EL (cell line): ENCODE data around the gene GGNBP2.
A peak's percentile ranks its signal among the peaks of the same experiment; 100 is the strongest.

Source experiments
- DNase-seq: peaks from one replicate; pipeline ENCODE4 v3.0.0-alpha.2; 2016

Gene GGNBP2

GRCh38 chr17:36523113-36523512 lies 21.6 kb upstream of the GGNBP2 start:
- no peak for DNase-seq

- peak; percentile 25 for DNase-seq
These were observed 20.3 kb upstream of the GGNBP2 start for GRCh38 chr17:36524428-36524876.

GRCh38 chr17:36525113-36525512 lies 19.6 kb upstream of the GGNBP2 start:
- peak; percentile 33 for DNase-seq

- DNase-seq = no peak
These were observed 18.8 kb upstream of the GGNBP2 start for GRCh38 chr17:36525888-36526287.

GRCh38 chr17:36527621-36528250 lies 17.0 kb upstream of the GGNBP2 start:
- DNase-seq = no peak

- peak; percentile 78 for DNase-seq
These were observed 15.6 kb upstream of the GGNBP2 start for GRCh38 chr17:36529121-36529520.

- no peak for DNase-seq
These were observed 12.2 kb upstream of the GGNBP2 start for GRCh38 chr17:36532435-36532975.

GRCh38 chr17:36533935-36534839 lies 10.5 kb upstream of the GGNBP2 start:
- DNase-seq = peak; percentile 78

GRCh38 chr17:36534840-36535668 lies 9.7 kb upstream of the GGNBP2 start, which contains the start of the genes MYO19 and PIGW:
MYO19 (minus strand) TSS chr17:36534868; CDS start chr17:36532538, 2,330 bp downstream.
PIGW (plus strand) TSS chr17:36534987; CDS start chr17:36537102, 2,115 bp downstream.
- DNase-seq = peak; percentile 90

GRCh38 chr17:36535669-36536081 lies 9.0 kb upstream of the GGNBP2 start:
- DNase-seq = no peak

GRCh38 chr17:36540696-36541095 lies 4.0 kb upstream of the GGNBP2 start:
- DNase-seq = no peak

- no peak for DNase-seq
These were observed 2.0 kb upstream of the GGNBP2 start for GRCh38 chr17:36542755-36543154.

- peak; percentile 53 for DNase-seq
These were observed 744 bp upstream of the GGNBP2 start for GRCh38 chr17:36544044-36544306.

GRCh38 chr17:36545077-36545464 lies 352 bp downstream of the GGNBP2 start:
- DNase-seq = no peak

GRCh38 chr17:36545465-36546417 lies 1.0 kb downstream of the GGNBP2 start:
- peak; percentile 97 for DNase-seq

GRCh38 chr17:36546418-36547093 lies 1.8 kb downstream of the GGNBP2 start:
- peak; percentile 12 for DNase-seq

- DNase-seq = no peak
These were observed 3.1 kb downstream of the GGNBP2 start for GRCh38 chr17:36547776-36548175.

- DNase-seq = no peak
These were observed 6.0 kb downstream of the GGNBP2 start for GRCh38 chr17:36550491-36551417.

- no peak for DNase-seq
These were observed 8.7 kb downstream of the GGNBP2 start for GRCh38 chr17:36553459-36553858.

- DNase-seq = no peak
These were observed 21.4 kb downstream of the GGNBP2 start for GRCh38 chr17:36566081-36566480.
